Peyer's patch (tissue), 4 donors: ENCODE data around the gene FLRT2.

Experiments used
- CTCF ChIP-seq, 6 experiments: fragments of 450-650 bp in 4 of 6; fragments of 200-600 bp in 2 of 6; sonication (generic) in 1 of 6; IDR thresholded peaks; one replicate each; pipeline ENCODE4 v1.5.1; 2017 to 2019; ENCODE audit warnings: antibody characterized with exemption in 6 of 6, mild to moderate bottlenecking in 3 of 6, moderate library complexity in 1 of 6
- POLR2A ChIP-seq, 2 donors: fragments of 450-650 bp; IDR thresholded peaks; one replicate each; pipeline ENCODE4 v1.5.1; 2017; ENCODE audit warnings: antibody characterized with exemption in 2 of 2, mild to moderate bottlenecking in 2 of 2, moderate library complexity in 2 of 2

DNA sequence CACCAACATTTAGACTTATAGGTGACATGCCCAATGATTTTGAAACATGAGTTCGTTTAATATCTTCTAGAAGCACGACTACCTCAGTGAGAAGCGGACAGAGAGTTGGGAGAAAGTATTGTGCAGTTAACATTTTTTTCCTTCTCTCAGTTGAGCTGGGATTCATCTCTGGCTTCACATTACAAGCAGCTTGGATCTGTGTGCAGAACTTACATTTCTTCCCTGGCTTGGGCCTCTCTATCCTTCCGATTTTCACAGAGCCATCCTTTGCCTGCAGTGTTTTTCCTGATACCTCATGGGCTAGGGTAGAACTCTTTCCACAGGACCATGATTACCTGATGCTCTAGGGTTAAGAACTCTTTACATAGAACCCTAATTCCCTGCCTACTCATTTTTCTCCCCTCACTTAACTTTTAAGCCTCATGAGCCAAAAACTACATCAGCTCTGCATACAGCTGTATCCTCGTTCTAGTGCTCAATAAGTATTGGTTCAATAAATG lies 86.5 kb downstream of the FLRT2 start:
- TF ChIP-seq CTCF (IDR thresholded peaks at IDR 0.05) (no peak), POLR2A (IDR thresholded peaks at IDR 0.05) (no peak)
